ENCODE results near the gene RAB15. TPM values are rescaled to one million over a fixed set of nuclear protein-coding genes. Genes with fewer than 3 reads are reported as not detected.

The RAB15 gene
- total RNA-seq, 1 donor from 2014 or later = 10.4 TPM

GRCh38 chr14:64987438-64987767, 15.3 kb upstream of the RAB15 start:
- no peak for DNase-seq

GRCh38 chr14:64986648-64987437, 14.7 kb upstream of the RAB15 start, which contains the start of gene FNTB:
Gene FNTB (plus strand): TSS chr14:64986895. CDS start chr14:64986954, 59 bp downstream.
- peak; percentile 97 for DNase-seq

- DNase-seq = peak; percentile 73
These were observed 11.5 kb upstream of the RAB15 start for GRCh38 chr14:64983439-64984310.

GRCh38 chr14:64979336-64980074, 7.4 kb upstream of the RAB15 start:
- no peak for DNase-seq

GRCh38 chr14:64974563-64974962, 2.4 kb upstream of the RAB15 start:
- no peak for DNase-seq

- no peak for DNase-seq
These were observed 1.7 kb upstream of the RAB15 start for GRCh38 chr14:64973826-64974225.

GRCh38 chr14:64973026-64973442, 898 bp upstream of the RAB15 start:
- DNase-seq = no peak

GRCh38 chr14:64971491-64971942, 619 bp downstream of the RAB15 start:
- no peak for DNase-seq

GRCh38 chr14:64970776-64971477, 1.2 kb downstream of the RAB15 start:
- peak; percentile 53 for DNase-seq

- DNase-seq = no peak
These were observed 2.1 kb downstream of the RAB15 start for GRCh38 chr14:64970041-64970440.

GRCh38 chr14:64968651-64969050, 3.5 kb downstream of the RAB15 start:
- no peak for DNase-seq

GRCh38 chr14:64968167-64968566, 4.0 kb downstream of the RAB15 start:
- no peak for DNase-seq

- DNase-seq = no peak
These were observed 5.2 kb downstream of the RAB15 start for GRCh38 chr14:64966976-64967375.

- peak; percentile 65 for DNase-seq
These were observed 6.7 kb downstream of the RAB15 start for GRCh38 chr14:64965356-64966000.

- no peak for DNase-seq
These were observed 8.5 kb downstream of the RAB15 start for GRCh38 chr14:64963611-64964010.

GRCh38 chr14:64960762-64961276, 11.3 kb downstream of the RAB15 start:
- no peak for DNase-seq

- no peak for DNase-seq
These were observed 13.4 kb downstream of the RAB15 start for GRCh38 chr14:64958743-64959142.

GRCh38 chr14:64958201-64958600, 13.9 kb downstream of the RAB15 start:
- no peak for DNase-seq

- DNase-seq = no peak
These were observed 15.3 kb downstream of the RAB15 start for GRCh38 chr14:64956697-64957406.

GRCh38 chr14:64955297-64955696, 16.8 kb downstream of the RAB15 start:
- no peak for DNase-seq
